Panc1 (cell line): ENCODE data around the gene SLC25A31. TPM values are rescaled to one million over a fixed set of nuclear protein-coding genes. Genes with fewer than 3 reads are reported as not detected.

Experiments used
- ATAC-seq: fragments of 200-7000 bp; cut with Tn5 transposase; 2 replicates; pipeline ENCODE4 v1.9.1; 2020; ENCODE audit warnings: mild to moderate bottlenecking, moderate library complexity
- BruUV-seq: library from RNA; stranded (reverse); fragments of 400-500 nt; replicated peaks from 2 replicates; lab custom pipeline; 2021; lab: Mats Ljungman, UMichigan
- CTCF ChIA-PET: fragments of 300-600 bp; sonication (Branson Sonifier 250); formaldehyde crosslinking; loops from one replicate; lab custom pipeline; 2022; ENCODE audit warnings: antibody characterized with exemption; lab: Charles Lee
- POLR2A ChIA-PET: fragments of 300-600 bp; sonication (Branson Sonifier 250); formaldehyde crosslinking; loops from one replicate; lab custom pipeline; 2022; ENCODE audit warnings: antibody characterized with exemption; lab: Charles Lee
- DNase-seq: peaks from one replicate; pipeline ENCODE4 v3.0.0-alpha.2; 2010; ENCODE audit warnings: low read depth, low spot score
- H3K27ac ChIP-seq: 2 replicates; pipeline ENCODE4 v1.5.1; 2011; ENCODE audit warnings: mild to moderate bottlenecking, low read length, inconsistent platforms
- H3K27me3 ChIP-seq: fragments of 200-500 bp; sonication (Bioruptor generic); 2 replicates; pipeline ENCODE4 v1.6.0; 2014; ENCODE audit warnings: low read length, inconsistent platforms; ENCODE audit not compliant: control insufficient read depth, insufficient read depth
- H3K36me3 ChIP-seq: fragments of 200-500 bp; sonication (Bioruptor generic); 2 replicates; pipeline ENCODE4 v1.5.1; 2014; ENCODE audit warnings: inconsistent platforms, mild to moderate bottlenecking, low read length, moderate library complexity; ENCODE audit not compliant: control insufficient read depth, insufficient read depth
- H3K4me1 ChIP-seq: 2 replicates; pipeline ENCODE4 v1.5.1; 2011; ENCODE audit warnings: inconsistent platforms, mild to moderate bottlenecking, low read length, moderate library complexity; ENCODE audit not compliant: control insufficient read depth, insufficient read depth
- H3K4me3 ChIP-seq, 2 experiments: 2 replicates each; pipeline ENCODE4 v1.5.1; 2011 to 2012; ENCODE audit warnings: low read depth in 2 of 2, low read length in 2 of 2, mild to moderate bottlenecking in 2 of 2, inconsistent platforms in 1 of 2, moderate library complexity in 1 of 2
- H3K9me3 ChIP-seq: fragments of 200-500 bp; sonication (Bioruptor generic); 2 replicates; pipeline ENCODE4 v1.5.1; 2014; ENCODE audit warnings: low read depth, mild to moderate bottlenecking, inconsistent platforms, low read length, moderate library complexity; ENCODE audit not compliant: control insufficient read depth, insufficient read depth
- CTCF ChIP-seq: fragments of 450-650 bp; IDR thresholded peaks from 2 replicates; pipeline ENCODE4 v1.5.1; 2017; ENCODE audit warnings: mild to moderate bottlenecking
- POLR2AphosphoS5 ChIP-seq: IDR thresholded peaks from 2 replicates; pipeline ENCODE4 v1.6.1; 2012; ENCODE audit warnings: mild to moderate bottlenecking, low read depth, low read length, moderate library complexity
- SIN3A ChIP-seq: IDR thresholded peaks from 2 replicates; pipeline ENCODE4 v1.6.1; 2012; ENCODE audit warnings: low read depth, mild to moderate bottlenecking, low read length, moderate library complexity, borderline replicate concordance; ENCODE audit not compliant: insufficient read depth
- TCF7L2 ChIP-seq: IDR thresholded peaks from 2 replicates; pipeline ENCODE4 v1.6.1; 2011; ENCODE audit warnings: mild to moderate bottlenecking, low read depth, low read length, inconsistent platforms
- in situ Hi-C: cut with HindIII; loops from 2 replicates; pipeline ENCODE4 v1.10.0; 2016; ENCODE audit warnings: low sequenced_read_pairs, low pct_unique_long_range_greater_than_20kb
- intact Hi-C: fragments of 100-400 bp; cut with micrococcal nuclease; formaldehyde crosslinking; loops from one replicate; pipeline ENCODE4 v1.10.0; 2022; ENCODE audit not compliant: unreplicated experiment
- total RNA-seq: library from RNA; stranded (reverse); gene quantifications from one replicate; pipeline ENCODE4 v1.2.1, GENCODE V29; 2021; ENCODE audit not compliant: unreplicated experiment
- TF ChIP-seq, protein P1 (sequence below), 2 experiments: IDR thresholded peaks; 2 replicates each; pipeline ENCODE4 v1.6.1; 2011 to 2012; ENCODE audit warnings: low read depth in 2 of 2, control low read depth in 1 of 2, low read length in 1 of 2, mild to moderate bottlenecking in 1 of 2, moderate library complexity in 1 of 2; ENCODE audit not compliant: insufficient read depth in 1 of 2

The SLC25A31 gene
- total RNA-seq, 1 experiment from 2014 or later, result not detected

DNA sequence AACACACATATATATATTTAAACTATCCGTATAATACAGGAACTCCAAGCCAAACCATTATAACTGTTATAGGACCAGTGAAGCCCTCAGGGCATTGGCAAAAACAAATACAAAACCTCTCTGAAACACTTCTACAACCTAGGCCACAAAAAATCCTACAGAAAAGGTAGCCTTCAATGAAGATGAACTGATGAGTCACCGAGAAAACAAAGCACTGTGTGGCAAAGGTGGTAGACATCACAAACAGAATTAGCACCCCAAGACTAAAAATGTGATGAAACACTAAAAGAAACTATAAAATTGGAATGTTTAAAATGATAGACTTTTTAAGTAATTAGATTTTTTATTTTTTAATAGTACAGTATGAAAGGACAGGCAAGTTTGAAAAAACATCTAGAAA is 46.4 kb downstream of the SLC25A31 start:
- POLR2A ChIA-PET, result no interaction called here
- H3K9me3 ChIP-seq, result no peaks in the 10 kb centered on the region
- no TSS peak for BruUV-seq
- no peak overlapping the region for H3K4me3 ChIP-seq
- no peaks in the 10 kb centered on the region for H3K27me3 ChIP-seq
- no peaks in the 10 kb centered on the region for H3K36me3 ChIP-seq
- DNase-seq (no peak), ATAC-seq (no peak)
- CTCF ChIA-PET, result no interaction called here
- in situ Hi-C loops, result no loop called here
- intact Hi-C loops, result no loop called here
- H3K27ac ChIP-seq, result no peak overlapping the region
- TF ChIP-seq POLR2AphosphoS5, result no peak
- TF ChIP-seq, protein P1, sequence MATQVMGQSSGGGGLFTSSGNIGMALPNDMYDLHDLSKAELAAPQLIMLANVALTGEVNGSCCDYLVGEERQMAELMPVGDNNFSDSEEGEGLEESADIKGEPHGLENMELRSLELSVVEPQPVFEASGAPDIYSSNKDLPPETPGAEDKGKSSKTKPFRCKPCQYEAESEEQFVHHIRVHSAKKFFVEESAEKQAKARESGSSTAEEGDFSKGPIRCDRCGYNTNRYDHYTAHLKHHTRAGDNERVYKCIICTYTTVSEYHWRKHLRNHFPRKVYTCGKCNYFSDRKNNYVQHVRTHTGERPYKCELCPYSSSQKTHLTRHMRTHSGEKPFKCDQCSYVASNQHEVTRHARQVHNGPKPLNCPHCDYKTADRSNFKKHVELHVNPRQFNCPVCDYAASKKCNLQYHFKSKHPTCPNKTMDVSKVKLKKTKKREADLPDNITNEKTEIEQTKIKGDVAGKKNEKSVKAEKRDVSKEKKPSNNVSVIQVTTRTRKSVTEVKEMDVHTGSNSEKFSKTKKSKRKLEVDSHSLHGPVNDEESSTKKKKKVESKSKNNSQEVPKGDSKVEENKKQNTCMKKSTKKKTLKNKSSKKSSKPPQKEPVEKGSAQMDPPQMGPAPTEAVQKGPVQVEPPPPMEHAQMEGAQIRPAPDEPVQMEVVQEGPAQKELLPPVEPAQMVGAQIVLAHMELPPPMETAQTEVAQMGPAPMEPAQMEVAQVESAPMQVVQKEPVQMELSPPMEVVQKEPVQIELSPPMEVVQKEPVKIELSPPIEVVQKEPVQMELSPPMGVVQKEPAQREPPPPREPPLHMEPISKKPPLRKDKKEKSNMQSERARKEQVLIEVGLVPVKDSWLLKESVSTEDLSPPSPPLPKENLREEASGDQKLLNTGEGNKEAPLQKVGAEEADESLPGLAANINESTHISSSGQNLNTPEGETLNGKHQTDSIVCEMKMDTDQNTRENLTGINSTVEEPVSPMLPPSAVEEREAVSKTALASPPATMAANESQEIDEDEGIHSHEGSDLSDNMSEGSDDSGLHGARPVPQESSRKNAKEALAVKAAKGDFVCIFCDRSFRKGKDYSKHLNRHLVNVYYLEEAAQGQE (IDR thresholded peaks at IDR 0.05; ENCODE audit: insufficient read depth in 1 of 2, low read depth in 2 of 2, low read length in 1 of 2), result no peak
- TF ChIP-seq SIN3A, result no peak
- TF ChIP-seq CTCF, result no peak
- H3K4me1 ChIP-seq, result no peaks in the 10 kb centered on the region

DNA sequence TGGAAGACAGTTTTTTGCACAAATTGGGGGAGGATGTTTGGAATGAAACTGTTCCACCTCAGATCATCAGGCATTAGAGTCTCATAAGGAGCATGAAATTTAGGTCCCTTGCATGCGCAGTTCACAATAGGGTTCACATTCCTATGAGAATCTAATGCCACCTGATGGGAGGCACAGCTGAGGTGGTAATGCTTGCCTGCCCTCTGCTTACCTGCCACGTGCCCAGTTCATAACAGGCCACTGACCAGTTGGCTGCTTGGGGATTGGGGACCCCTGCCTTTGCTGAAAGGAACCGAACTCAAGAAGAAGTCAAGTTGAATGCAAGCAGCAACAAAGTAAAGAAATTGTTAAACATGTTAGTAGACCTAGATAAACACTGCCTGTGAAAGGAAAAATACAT is 47.3 kb downstream of the SLC25A31 start:
- intact Hi-C loops (no loop called here), in situ Hi-C loops (no loop called here)
- Histone ChIP-seq H3K27ac (no peak overlapping the region), H3K4me1 (no peaks in the 10 kb centered on the region), H3K36me3 (no peaks in the 10 kb centered on the region), H3K27me3 (no peaks in the 10 kb centered on the region), H3K9me3 (no peaks in the 10 kb centered on the region), H3K4me3 (no peak overlapping the region)
- POLR2A ChIA-PET, result no interaction called here
- CTCF ChIA-PET, result no interaction called here
- no peak for DNase-seq
- ATAC-seq, result no peak
- TF ChIP-seq POLR2AphosphoS5, result no peak
- TF ChIP-seq, protein P1 (IDR thresholded peaks at IDR 0.05; ENCODE audit: insufficient read depth in 1 of 2, low read depth in 2 of 2, low read length in 1 of 2), result no peak
- TF ChIP-seq CTCF, result no peak
- TF ChIP-seq SIN3A, result no peak
- no peak for TF ChIP-seq TCF7L2
- BruUV-seq, result no TSS peak
